Duodenal mucosa (tissue), 2 donors: ENCODE results near the gene KIAA0513.
A peak's percentile ranks its signal among the peaks of the same experiment; 100 is the strongest.

Source experiments
- H3K27ac ChIP-seq: one replicate; pipeline ENCODE4 v1.7.0; 2013; ENCODE audit warnings: low read depth, low read length
- H3K27me3 ChIP-seq, 2 donors: one replicate each; pipeline ENCODE4 v1.7.0; 2013; ENCODE audit warnings: low read length in 2 of 2, control low read depth in 1 of 2; ENCODE audit not compliant: insufficient read depth in 2 of 2, control insufficient read depth in 1 of 2
- H3K36me3 ChIP-seq, 2 donors: one replicate each; pipeline ENCODE4 v1.7.0; 2013; ENCODE audit warnings: low read length in 2 of 2, control low read depth in 1 of 2; ENCODE audit not compliant: insufficient read depth in 2 of 2, control insufficient read depth in 1 of 2
- H3K4me1 ChIP-seq, 2 donors: one replicate each; pipeline ENCODE4 v1.7.0; 2013; ENCODE audit warnings: low read length in 2 of 2, control low read depth in 1 of 2; ENCODE audit not compliant: insufficient read depth in 2 of 2, control insufficient read depth in 1 of 2
- H3K4me3 ChIP-seq, 2 donors: one replicate each; pipeline ENCODE4 v1.7.0; 2013; ENCODE audit warnings: low read length in 2 of 2, low read depth in 1 of 2
- H3K9ac ChIP-seq, 2 donors: one replicate each; pipeline ENCODE4 v1.7.0; 2013; ENCODE audit warnings: low read length in 2 of 2, low read depth in 1 of 2
- H3K9me3 ChIP-seq, 2 donors: one replicate each; pipeline ENCODE4 v1.7.0; 2013; ENCODE audit warnings: low read length in 2 of 2, control low read depth in 1 of 2; ENCODE audit not compliant: control insufficient read depth in 1 of 2

KIAA0513 gene, protein sequence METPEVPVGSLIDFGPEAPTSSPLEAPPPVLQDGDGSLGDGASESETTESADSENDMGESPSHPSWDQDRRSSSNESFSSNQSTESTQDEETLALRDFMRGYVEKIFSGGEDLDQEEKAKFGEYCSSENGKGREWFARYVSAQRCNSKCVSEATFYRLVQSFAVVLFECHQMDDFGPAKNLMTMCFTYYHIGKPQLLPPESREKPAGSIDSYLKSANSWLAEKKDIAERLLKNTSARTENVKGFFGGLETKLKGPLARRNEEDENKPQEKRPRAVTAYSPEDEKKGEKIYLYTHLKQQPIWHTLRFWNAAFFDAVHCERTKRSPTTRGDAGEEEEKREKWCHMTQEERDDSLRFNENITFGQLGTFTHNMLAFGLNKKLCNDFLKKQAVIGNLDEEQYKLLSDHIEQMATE

DNA sequence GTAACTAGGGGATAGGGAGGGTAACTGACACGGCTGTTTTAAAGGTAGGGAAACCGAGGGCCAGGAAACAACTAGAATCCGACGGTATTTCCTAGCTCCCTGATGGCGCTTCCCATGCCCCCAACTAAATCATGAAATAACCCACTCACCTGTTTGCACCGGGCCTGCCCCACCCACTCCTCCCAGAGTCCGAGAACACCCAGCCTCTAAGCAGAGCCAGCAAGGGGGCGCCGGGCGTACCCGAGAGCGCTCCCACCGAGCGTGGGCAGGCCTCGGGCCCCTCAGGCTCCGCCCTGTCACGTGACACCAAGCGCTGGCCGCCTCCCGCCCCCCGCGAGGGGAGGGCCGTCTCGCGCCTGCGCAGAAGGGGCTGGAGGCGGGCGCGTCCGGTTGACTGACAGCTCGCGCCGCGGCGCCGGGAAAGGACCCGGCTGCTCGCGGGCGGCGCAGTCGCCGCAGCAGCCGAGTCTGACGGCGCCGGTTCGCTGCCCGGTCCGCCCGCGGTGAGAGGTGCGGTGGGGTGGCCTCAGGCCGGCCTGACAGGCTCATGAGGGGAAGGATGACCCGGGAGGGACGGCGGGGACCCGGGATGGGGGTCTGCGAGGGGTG lies at the start of gene KIAA0513:
Gene KIAA0513 (plus strand): TSS at position 447 of the 609 bp plus-strand sequence. CDS start 39,277 bp downstream, outside the sequence.
- H3K9ac ChIP-seq: peak within 1 kb of the TSS; percentile 89 to 91
- H3K9me3 ChIP-seq: no peaks in the 10 kb centered on the region
- H3K4me1 ChIP-seq: peaks cover 29 to 36% of the 10 kb centered on the region in 2 donors
- H3K36me3 ChIP-seq: peaks cover 2 to 5% of the 10 kb centered on the region in 2 donors
- peak within 1 kb of the TSS; percentile 81 for H3K27ac ChIP-seq
- peak within 1 kb of the TSS; percentile 84 to 95 for H3K4me3 ChIP-seq
- no peaks in the 10 kb centered on the region for H3K27me3 ChIP-seq

DNA sequence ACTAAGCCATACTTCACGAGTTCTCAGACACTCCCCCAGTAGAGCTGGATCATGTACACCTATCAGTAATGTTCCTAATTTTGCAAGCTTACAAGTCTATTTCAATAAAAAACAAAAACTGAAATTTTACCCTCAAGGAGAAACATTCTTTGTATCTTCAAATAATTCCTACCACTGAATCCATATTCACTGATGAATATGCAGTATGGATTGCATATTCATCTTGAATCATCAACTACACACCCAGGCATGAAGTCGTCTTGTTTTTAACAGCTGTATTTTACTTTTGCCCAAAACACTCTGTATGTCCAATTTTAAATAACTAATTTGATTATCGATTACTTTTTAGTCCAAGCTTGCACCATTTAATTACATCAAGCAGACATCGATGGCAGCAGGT lies 48.1 kb upstream of the KIAA0513 start:
- peaks cover 38 to 56% of the 10 kb centered on the region in 2 donors for H3K36me3 ChIP-seq

DNA sequence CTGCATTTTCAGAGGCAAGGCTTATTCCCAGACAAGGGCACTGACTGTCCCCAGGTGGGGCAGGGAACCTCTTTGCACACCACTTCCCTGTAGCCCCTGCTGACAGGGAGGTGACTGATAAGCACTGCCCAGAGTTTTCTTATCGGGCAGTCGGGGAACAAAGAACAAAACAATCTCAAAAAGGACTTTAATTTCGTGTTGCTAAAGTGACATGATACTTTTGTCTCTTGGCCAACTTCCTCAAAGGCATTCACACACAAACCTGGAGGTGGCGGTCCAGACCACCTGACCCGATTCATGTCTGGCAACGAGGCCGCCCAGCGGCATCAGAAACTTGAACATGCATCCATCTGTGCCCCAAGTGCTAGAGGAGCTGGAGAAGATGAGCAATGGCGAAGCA lies 45.2 kb upstream of the KIAA0513 start:
- Histone ChIP-seq H3K27ac (no peak overlapping the region), H3K36me3 (peaks cover 23 to 51% of the 10 kb centered on the region in 2 donors), H3K27me3 (no peaks in the 10 kb centered on the region), H3K4me3 (no peak overlapping the region), H3K4me1 (peaks cover 25 to 33% of the 10 kb centered on the region in 2 donors), H3K9me3 (no peaks in the 10 kb centered on the region), H3K9ac (peak overlapping the region; percentile 47 to 66)

More for the DNA sequence above, 48.1 kb upstream of the KIAA0513 start:
- Histone ChIP-seq H3K4me3 (no peak overlapping the region), H3K9ac (no peak overlapping the region), H3K27me3 (no peaks in the 10 kb centered on the region), H3K4me1 (peaks cover 27 to 35% of the 10 kb centered on the region in 2 donors), H3K9me3 (no peaks in the 10 kb centered on the region), H3K27ac (no peak overlapping the region)

DNA sequence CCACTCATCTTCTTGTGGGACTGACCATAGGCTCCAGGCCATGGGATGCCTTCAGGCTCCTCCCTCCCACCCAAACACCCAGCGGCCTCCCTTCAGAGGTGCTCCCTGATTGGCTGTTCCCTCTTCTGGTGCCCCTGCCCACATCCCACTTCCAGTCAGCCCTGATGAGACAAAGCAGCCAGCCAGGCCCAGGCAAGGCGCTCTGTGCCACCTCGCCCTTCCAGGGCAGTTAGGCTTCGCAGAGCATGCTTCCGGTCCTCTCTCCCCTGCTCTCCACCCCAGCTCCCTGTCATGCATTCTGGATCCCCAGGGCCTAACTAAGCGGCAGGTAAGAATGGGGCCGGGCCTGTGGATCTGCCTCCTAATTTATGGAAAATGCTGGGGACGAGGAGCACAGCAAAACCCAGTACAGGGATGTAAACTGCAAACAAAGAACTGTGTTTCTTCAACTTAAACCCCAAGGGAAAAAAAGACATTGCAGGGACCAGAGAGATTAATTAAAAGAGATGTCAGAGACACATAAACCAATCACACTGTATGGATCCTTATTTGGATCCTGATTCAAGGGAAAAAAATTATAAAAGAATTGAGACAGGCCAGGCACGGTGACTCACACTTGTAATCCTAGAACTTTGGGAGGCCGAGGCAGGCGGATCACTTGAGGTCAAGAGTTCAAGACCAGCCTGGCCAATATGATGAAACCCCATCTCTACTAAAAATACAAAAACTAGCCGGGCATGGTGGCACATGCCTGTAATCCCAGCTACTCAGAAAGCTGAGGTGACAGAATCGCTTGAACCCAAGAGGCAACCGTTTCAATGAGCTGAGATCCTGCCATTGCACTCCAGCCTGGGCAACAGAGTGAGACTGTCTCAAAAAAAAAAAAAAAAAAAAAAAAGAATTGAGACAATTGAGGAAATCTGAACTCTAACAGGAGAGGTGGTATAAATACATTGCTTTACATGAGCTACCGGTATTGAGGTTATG lies 42.2 kb upstream of the KIAA0513 start:
- H3K4me1 ChIP-seq: peaks cover 22 to 28% of the 10 kb centered on the region in 2 donors
- no peak overlapping the region for H3K4me3 ChIP-seq
- no peaks in the 10 kb centered on the region for H3K9me3 ChIP-seq
- H3K27me3 ChIP-seq: no peaks in the 10 kb centered on the region
- peaks cover 38 to 62% of the 10 kb centered on the region in 2 donors for H3K36me3 ChIP-seq
- no peak overlapping the region for H3K9ac ChIP-seq
- H3K27ac ChIP-seq: no peak overlapping the region

DNA sequence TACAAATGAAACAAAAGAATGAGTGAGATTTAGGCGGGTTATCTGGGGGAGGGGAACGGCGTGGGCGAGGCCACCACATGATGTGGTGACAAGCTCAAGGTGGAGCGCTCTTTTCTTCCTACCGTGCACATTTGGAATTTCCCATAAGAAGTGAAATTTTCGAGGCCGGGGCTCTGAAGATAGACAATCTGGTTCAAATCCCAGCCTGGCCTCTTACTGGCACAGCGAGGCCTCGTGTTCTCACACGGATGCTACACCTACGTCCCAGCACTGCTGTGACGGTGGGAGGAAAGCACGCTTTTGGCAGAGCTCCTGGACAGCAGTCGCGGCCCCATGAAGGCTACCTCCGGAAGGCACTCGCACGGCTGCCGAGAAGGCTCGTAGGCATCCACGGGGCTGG lies 41.5 kb upstream of the KIAA0513 start:
- H3K27ac ChIP-seq: no peak overlapping the region
- H3K4me3 ChIP-seq: no peak overlapping the region

DNA sequence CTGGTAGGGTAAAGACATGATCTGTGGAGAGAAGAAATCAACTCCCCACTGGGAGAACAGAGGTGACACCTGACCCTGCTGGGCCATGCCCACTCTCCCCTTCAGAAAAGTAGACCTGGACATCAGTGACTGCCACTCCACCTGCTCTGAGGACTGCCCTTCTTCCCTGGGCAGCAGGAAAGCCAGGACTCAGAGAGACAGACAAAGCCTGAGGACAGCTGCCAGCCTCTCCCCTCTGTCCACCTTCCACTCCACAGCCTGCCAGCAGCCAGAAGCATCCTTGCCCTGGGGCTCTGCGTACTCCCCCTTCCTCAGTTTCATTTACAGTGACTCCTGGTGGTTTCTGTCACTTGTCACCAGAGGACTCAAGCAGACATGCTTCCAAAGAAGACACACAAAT lies 40.7 kb upstream of the KIAA0513 start:
- H3K9ac ChIP-seq: no peak overlapping the region

More for the DNA sequence above, 41.5 kb upstream of the KIAA0513 start:
- H3K9me3 ChIP-seq: no peaks in the 10 kb centered on the region
- peaks cover 44 to 65% of the 10 kb centered on the region in 2 donors for H3K36me3 ChIP-seq
- H3K4me1 ChIP-seq: peaks cover 19 to 21% of the 10 kb centered on the region in 2 donors
- H3K9ac ChIP-seq: no peak overlapping the region
- no peaks in the 10 kb centered on the region for H3K27me3 ChIP-seq

DNA sequence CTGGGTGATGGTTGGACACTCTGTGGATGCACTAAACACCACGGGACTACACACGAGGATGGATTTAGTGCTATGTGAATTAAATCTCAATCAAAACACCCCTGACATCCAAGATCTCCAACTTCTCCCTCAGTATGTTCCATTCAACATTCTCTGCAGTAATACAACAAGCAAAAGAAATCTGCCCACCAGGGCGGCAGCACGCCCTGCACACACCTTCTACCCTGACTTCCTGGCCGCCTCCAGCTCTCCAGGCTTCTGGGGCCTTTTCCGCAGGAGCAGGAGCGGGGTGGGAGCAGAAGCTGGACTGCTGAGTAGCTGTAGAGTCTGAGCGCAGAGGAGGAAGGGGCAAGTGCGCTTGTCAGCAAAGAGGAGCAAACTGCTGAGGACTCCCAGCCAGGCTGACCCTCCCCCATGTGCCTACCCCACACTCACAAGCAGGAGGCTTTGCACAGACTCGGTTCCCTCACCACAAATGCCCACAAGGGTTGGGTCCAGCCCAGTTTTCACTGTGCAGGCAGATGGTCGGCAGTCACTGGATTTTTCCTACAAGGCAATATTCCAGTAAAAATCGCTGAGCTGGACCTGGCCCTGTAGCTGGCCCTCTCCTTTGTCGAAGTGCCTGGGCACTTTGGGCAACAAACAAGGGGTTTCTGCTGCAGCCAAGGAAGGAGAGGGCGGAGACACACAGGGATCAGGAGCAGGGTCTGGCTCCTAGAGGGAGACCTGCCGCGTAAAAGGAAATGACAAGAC lies 39.1 kb upstream of the KIAA0513 start:
- H3K27ac ChIP-seq: no peak overlapping the region
- H3K27me3 ChIP-seq: no peaks in the 10 kb centered on the region
- H3K4me1 ChIP-seq: peaks cover 4 to 11% of the 10 kb centered on the region in 2 donors
- H3K36me3 ChIP-seq: peaks cover 38 to 64% of the 10 kb centered on the region in 2 donors
- no peaks in the 10 kb centered on the region for H3K9me3 ChIP-seq
- H3K9ac ChIP-seq: no peak overlapping the region
- no peak overlapping the region for H3K4me3 ChIP-seq

More for the DNA sequence above, 40.7 kb upstream of the KIAA0513 start:
- Histone ChIP-seq H3K36me3 (peaks cover 38 to 61% of the 10 kb centered on the region in 2 donors), H3K27me3 (no peaks in the 10 kb centered on the region), H3K4me1 (peaks cover 11 to 13% of the 10 kb centered on the region in 2 donors), H3K27ac (no peak overlapping the region), H3K4me3 (no peak overlapping the region), H3K9me3 (no peaks in the 10 kb centered on the region)

GRCh38 chr16:84989749-84990620 lies 37.6 kb upstream of the KIAA0513 start:
- H3K27ac ChIP-seq: no peak overlapping the region
- peaks cover 48 to 71% of the 10 kb centered on the region in 2 donors for H3K36me3 ChIP-seq
- no peak overlapping the region for H3K4me3 ChIP-seq
- H3K9me3 ChIP-seq: no peaks in the 10 kb centered on the region
- H3K9ac ChIP-seq: no peak overlapping the region
- no peaks in the 10 kb centered on the region for H3K27me3 ChIP-seq
- H3K4me1 ChIP-seq: peaks cover 18 to 22% of the 10 kb centered on the region in 2 donors
